ENCODE data around the gene ADAM10.

- no peak for TF ChIP-seq EZH2 (IDR thresholded peaks at IDR 0.05; ENCODE audit: low read depth)
- TF ChIP-seq CTCF (conservative IDR thresholded peaks at IDR 0.05): no peak
Measured at GRCh38 chr15:58736018-58736643, 13.4 kb downstream of the ADAM10 start.

Data from PC-9 (cell line).